Urinary bladder (tissue), 4 donors: ENCODE data around the gene SLC7A9. TPM values are rescaled to one million over a fixed set of nuclear protein-coding genes. Genes with fewer than 3 reads are reported as not detected.
"Not testable (repeated sequence)": the region's sequence is repeated elsewhere in the genome, so short reads cannot be mapped to it uniquely, and the experiment has no call there.

ENCODE experiments used
- DNase-seq: peaks from one replicate; pipeline ENCODE4 v3.0.0-alpha.2; 2015; ENCODE audit errors: extremely low spot score
- H3K27ac ChIP-seq: one replicate; pipeline ENCODE4 v1.5.1; 2013; ENCODE audit warnings: low read depth, mild to moderate bottlenecking, moderate library complexity
- H3K36me3 ChIP-seq: one replicate; pipeline ENCODE4 v1.6.1; 2013; ENCODE audit warnings: mild to moderate bottlenecking, moderate library complexity; ENCODE audit not compliant: insufficient read depth
- H3K4me1 ChIP-seq: one replicate; pipeline ENCODE4 v1.6.1; 2013; ENCODE audit warnings: mild to moderate bottlenecking, moderate library complexity; ENCODE audit not compliant: insufficient read depth
- H3K4me3 ChIP-seq: one replicate; pipeline ENCODE4 v1.5.1; 2013; ENCODE audit warnings: low read depth, low read length
- WGBS: extraction: QIAGEN DNeasy Blood & Tissue Kit; methylation state at CpG from one replicate; pipeline ENCODE4 v1.1.7; 2013; 5-methylcytosine and 5-hydroxymethylcytosine counted together
- polyA plus RNA-seq: library from polyadenylated mRNA; stranded (reverse); fragments of 200-250 nt; gene quantifications from one replicate; pipeline ENCODE4 v1.2.3, GENCODE V29; 2013
- total RNA-seq: library from RNA; depleted of rRNA; stranded (reverse); fragments of >200 nt; gene quantifications from one replicate; pipeline ENCODE4 v1.2.3, GENCODE V29; 2014
- donor health status: healthy with polysubstance abuse.
- donor health status: healthy.

The SLC7A9 gene
- total and polyA plus RNA-seq, 2 donors, result 0.28 to 0.79 TPM

GRCh38 chr19:32809754-32810153, 59.8 kb downstream of the SLC7A9 start:
- Histone ChIP-seq H3K4me1 (no peaks in the 10 kb centered on the region), H3K27ac (no peak overlapping the region), H3K4me3 (no peak overlapping the region), H3K36me3 (no peaks in the 10 kb centered on the region)
- WGBS, result 35% methylated on average over 3 of the region's 3 CpGs
- DNase-seq, result no peak

DNA sequence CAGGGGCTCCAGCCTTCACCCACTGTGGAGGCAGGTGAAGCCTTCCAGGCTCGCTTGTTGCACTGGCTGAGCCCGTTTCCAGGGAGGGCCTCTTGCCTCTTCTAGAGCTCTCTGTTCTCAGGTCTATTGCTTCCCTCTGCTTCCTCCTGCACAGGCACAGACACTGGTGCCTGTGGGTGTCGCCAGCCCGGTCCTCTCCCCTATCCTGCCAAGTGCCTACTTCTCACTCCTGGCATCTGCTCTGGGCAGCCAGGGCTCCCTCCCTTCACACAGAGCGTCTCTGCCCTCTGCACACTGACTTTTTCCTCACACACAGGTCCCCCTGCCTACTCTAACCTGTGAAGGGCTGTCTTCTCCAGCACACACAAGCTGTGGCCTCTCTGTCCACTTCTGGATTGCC, 60.3 kb downstream of the SLC7A9 start:
- Histone ChIP-seq H3K4me1 (no peaks in the 10 kb centered on the region), H3K36me3 (no peaks in the 10 kb centered on the region), H3K27ac (no peak overlapping the region), H3K4me3 (no peak overlapping the region)
- DNase-seq, result no peak
- WGBS, result 53% methylated on average over 5 of the region's 5 CpGs

GRCh38 chr19:32808236-32808635, 61.3 kb downstream of the SLC7A9 start:
- Histone ChIP-seq H3K4me1 (no peaks in the 10 kb centered on the region), H3K27ac (no peak overlapping the region), H3K4me3 (no peak overlapping the region), H3K36me3 (no peaks in the 10 kb centered on the region)
- no peak for DNase-seq
- WGBS, result 80% methylated on average over 4 of the region's 4 CpGs

DNA sequence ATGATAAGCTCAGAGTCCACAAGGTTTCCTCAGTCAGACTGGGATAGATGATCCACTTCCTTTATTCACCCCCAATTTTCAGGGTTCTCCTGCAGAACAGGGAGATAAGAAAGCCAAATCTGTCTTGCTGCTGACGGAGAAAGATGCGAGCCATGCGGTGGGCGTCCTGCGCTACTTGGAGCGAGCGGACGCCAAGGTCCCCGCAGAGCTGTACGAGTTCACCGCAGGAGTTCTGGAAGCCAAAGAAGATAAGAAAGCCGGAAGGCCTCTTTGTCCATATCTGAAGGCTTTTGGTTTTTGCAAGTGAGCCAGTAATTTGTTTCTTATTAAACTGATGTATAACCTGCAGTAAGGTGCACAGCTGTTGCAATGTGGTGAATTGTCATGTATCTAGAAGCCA, 66.7 kb downstream of the SLC7A9 start:
- 69% methylated on average over 12 of the region's 12 CpGs for WGBS
- no peaks in the 10 kb centered on the region for H3K36me3 ChIP-seq
- H3K4me1 ChIP-seq, result no peaks in the 10 kb centered on the region
- DNase-seq, result no peak
- no peak overlapping the region for H3K4me3 ChIP-seq
- H3K27ac ChIP-seq, result no peak overlapping the region

- no peak overlapping the region for H3K4me3 ChIP-seq
- DNase-seq, result no peak
- WGBS, result 24% methylated on average over 4 of the region's 4 CpGs
- H3K27ac ChIP-seq, result no peak overlapping the region
- H3K36me3 ChIP-seq, result no peaks in the 10 kb centered on the region
- no peaks in the 10 kb centered on the region for H3K4me1 ChIP-seq
These were observed 68.8 kb downstream of the SLC7A9 start for GRCh38 chr19:32800754-32801153.

DNA sequence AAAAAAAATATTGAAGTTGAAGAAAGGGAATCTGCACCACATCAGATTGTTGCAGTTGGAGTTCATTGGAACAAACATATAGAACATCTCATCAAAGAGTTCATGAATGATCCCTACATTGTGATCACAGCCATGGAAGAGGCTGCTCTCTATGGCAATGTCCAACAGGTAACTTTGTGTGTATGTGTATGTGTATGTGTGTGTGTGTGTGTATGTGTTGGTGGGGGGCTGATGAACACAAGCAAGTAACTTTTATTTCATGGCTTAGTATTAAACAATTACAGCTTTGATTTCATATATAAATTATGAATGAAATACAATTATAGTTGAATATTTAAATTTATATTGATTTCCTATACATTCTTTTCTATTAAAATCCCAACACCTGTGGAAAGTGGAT, 69.4 kb downstream of the SLC7A9 start:
- no peak for DNase-seq
- no peak overlapping the region for H3K4me3 ChIP-seq
- no peaks in the 10 kb centered on the region for H3K4me1 ChIP-seq
- H3K27ac ChIP-seq, result no peak overlapping the region
- no peaks in the 10 kb centered on the region for H3K36me3 ChIP-seq

DNA sequence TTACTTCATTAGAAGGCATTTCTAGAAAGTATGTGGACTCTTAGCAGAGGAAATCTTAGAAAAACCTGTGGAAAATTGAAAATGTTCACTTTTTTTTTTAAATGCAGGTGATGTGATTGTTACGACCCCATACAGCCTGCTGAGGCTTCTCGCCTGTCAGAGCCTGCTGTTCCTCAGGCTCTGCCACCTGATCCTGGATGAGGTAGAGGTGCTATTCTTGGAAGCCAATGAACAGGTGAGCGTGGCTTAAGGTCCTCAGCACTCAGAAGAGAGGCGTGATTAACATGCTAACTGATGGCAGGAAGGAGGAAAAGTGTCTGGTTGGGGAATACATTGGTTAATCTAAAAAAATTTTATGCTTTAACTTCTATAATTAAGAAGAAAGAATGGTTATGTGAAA, 71.4 kb downstream of the SLC7A9 start:
- H3K4me1 ChIP-seq, result no peaks in the 10 kb centered on the region
- no peak overlapping the region for H3K4me3 ChIP-seq
- no peak overlapping the region for H3K27ac ChIP-seq
- DNase-seq, result no peak
- no peaks in the 10 kb centered on the region for H3K36me3 ChIP-seq
- WGBS, result 75% methylated on average over 4 of the region's 4 CpGs

DNA sequence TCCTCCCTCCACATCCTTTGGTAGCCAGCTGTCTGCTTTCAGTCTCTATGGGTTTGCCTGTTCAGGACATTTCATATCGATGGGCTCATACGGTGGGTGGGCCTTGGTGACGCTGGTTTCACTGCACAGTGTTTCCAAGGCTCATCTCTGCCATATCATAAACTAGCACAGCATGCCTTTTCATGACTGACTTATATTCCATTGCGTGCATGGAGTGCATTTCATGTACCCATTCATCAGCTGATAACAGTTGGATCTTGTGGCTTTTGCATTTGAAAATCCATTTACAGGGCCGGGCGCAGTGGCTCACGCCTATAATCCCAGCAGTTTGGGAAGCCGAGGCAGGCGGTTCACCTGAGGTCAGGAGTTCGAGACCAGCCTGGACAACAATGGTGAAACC, 80.1 kb downstream of the SLC7A9 start:
- WGBS, result 96% methylated on average over 10 of the region's 10 CpGs
- H3K36me3 ChIP-seq, result no peaks in the 10 kb centered on the region
- no peak for DNase-seq
- H3K4me1 ChIP-seq, result no peaks in the 10 kb centered on the region
- no peak overlapping the region for H3K27ac ChIP-seq
- no peak overlapping the region for H3K4me3 ChIP-seq

- not testable (repeated sequence) for H3K36me3 ChIP-seq, H3K4me1 ChIP-seq, DNase-seq, H3K27ac ChIP-seq, H3K4me3 ChIP-seq
- WGBS, result 93% methylated on average over 5 of the region's 5 CpGs
These were observed 81.7 kb downstream of the SLC7A9 start for GRCh38 chr19:32787895-32788294.

- not testable (repeated sequence) for H3K36me3 ChIP-seq, H3K27ac ChIP-seq, H3K4me1 ChIP-seq, DNase-seq, H3K4me3 ChIP-seq
- WGBS, result 50% methylated on average over 12 of the region's 12 CpGs
These were observed 82.3 kb downstream of the SLC7A9 start for GRCh38 chr19:32787161-32787813.

GRCh38 chr19:32782089-32782488, 87.5 kb downstream of the SLC7A9 start:
- H3K4me3 ChIP-seq, DNase-seq, H3K36me3 ChIP-seq, H3K4me1 ChIP-seq, H3K27ac ChIP-seq: not testable (repeated sequence)
- WGBS, result 100% methylated on average over 1 of the region's 1 CpG

DNA sequence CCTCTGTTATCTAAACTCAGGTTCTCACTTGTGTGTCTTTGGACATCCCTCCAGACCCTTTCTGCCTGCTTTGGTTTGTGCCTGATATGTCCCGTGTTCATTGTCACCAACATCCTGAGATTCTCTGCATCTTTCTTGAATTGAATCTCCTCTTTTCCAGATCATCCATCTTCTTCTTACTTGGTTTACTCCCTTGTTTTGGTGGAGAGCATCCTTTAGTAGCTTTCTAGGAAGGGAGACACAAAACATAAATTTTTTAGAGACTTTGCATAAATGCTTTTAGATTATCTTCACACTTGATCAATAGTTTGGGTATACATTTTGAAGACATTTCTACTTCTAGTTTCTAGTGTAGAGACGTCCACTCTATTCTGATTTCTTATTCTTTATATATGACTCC, 88.3 kb downstream of the SLC7A9 start:
- H3K36me3 ChIP-seq, result no peaks in the 10 kb centered on the region
- 95% methylated on average over 2 of the region's 2 CpGs for WGBS
- H3K27ac ChIP-seq, result no peak overlapping the region
- no peaks in the 10 kb centered on the region for H3K4me1 ChIP-seq
- H3K4me3 ChIP-seq, result no peak overlapping the region
- DNase-seq, result no peak
